Stimulated activated CD8-positive, alpha-beta memory T cell treated with anti-CD3 and anti-CD28 coated beads, Interleukin-15, amount 100 ng/mL, for 1 hour (primary cell): ENCODE measurements around the gene UPF1.
"Not testable (repeated sequence)": the region's sequence is repeated elsewhere in the genome, so short reads cannot be mapped to it uniquely, and the experiment has no call there.

Source experiments
- DNase-seq: peaks from one replicate; pipeline ENCODE4 v3.0.0-alpha.2; 2020; ENCODE audit warnings: low read depth

The UPF1 gene

DNA sequence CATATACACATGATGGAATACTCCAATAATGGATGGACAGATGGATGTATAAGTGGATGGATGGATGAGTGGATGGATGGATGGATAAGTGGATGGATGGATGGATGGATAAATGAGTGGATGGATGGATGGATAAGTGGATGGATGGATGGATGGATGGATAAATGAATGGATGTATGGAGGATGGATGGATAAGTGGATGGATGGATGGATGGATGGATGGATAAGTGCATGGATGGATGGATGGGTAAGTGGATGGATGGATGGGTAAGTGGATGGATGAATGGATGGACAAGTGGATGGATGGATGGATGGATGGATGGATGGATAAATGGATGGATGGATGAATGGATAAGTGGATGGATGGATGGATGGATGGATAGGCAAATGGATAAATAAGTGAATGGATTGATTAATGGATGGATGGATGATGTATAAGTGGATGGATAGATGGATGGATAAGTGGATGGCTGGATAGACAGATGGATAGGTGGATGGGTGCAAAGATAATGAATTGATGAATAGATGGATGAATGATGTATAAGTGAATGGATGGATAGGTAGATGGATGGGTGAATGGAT lies 32.3 kb upstream of the UPF1 start:
- DNase-seq: no peak

- DNase-seq: no peak
Measured at GRCh38 chr19:18800079-18800478, 31.7 kb upstream of the UPF1 start.

DNA sequence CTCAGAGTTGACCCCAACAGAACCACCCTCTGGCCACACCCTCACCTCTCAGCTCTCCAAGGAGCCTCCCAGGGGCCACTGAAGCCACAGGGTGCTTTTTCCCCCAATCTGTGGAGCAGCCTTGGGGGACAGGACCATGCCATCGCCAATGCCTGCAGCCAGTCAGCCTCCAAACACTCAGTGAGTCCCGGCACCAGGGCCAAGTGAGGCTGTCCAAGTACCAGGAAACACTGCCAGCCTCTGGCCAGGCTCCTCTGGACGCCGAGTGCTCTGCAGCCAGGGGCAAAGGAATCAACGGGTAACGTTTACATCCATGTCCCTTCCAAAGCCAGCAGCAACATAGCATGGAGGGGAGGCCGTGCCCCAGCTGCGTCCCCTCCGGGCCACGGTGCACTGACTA lies 31.1 kb upstream of the UPF1 start:
- no peak for DNase-seq

- DNase-seq: no peak
Measured at GRCh38 chr19:18802354-18802753, 29.4 kb upstream of the UPF1 start.

- no peak for DNase-seq
Measured at GRCh38 chr19:18803550-18804138, 28.1 kb upstream of the UPF1 start.

- DNase-seq: no peak
Measured at GRCh38 chr19:18804139-18804601, 27.6 kb upstream of the UPF1 start.

DNA sequence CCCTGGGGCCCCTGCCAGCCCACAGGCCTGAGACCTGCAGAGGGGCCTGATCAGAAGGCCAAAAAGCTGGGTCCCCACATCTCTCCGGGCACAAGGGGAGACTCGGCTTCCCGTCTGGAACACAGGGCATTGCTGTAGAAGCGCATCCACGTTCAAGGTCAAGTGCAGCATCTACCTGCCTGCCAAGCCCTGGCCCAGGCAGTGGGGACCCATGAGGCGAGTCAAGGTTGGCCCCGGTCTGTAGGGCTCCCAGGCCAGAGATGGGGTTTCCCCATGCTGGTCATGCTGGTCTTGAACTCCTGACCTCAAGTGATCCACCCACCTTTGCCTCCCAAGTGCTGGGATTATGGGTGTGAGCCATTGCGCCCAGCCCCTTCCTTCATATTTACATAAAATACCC lies 27.1 kb upstream of the UPF1 start:
- DNase-seq: no peak

DNA sequence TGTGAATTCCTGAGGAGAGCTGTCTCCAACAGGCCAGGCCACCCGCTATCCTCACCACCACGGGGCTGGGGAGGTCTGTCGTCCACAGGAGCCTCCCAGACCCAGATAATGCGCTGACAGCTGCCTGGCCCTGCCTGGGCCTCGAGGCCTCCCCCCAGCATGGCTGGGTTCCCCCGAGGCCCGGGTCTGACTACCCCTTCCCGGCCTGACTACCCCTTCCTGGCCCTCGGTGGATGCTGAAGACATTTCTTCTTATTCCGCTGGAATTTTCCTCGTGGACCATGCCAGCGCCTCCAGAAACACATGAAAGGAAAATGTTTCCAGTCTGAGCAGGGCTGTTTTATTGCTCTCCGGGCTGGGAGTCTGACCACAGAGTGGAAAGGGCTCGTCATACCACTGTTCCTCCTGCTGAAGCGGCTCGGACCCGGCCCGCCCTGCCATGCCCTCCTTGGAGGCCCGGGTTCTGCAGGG lies 23.9 kb upstream of the UPF1 start:
- DNase-seq: no peak

- DNase-seq: no peak
Measured at GRCh38 chr19:18809149-18809868, 22.4 kb upstream of the UPF1 start.

DNA sequence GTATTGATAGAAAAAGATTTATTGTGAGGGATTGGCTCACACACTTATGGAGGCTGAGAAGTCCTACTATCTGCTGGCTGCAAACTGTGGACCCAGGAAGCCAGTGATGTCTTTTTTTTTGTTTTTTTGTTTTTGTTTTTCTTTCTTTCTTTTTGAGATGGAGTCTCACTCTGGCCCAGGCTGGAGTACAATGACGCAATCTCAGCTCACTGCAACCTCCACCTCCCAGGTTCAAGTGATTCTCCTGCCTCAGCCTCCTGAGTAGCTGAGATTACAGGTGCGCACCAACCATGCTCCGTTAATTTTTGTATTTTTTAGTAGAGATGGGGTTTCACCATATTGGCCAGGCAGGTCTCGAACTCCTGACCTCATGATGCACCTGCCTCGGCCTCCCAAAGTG lies 20.1 kb upstream of the UPF1 start:
- DNase-seq: not testable (repeated sequence)

- no peak for DNase-seq
Measured at GRCh38 chr19:18814063-18814462, 17.7 kb upstream of the UPF1 start.

- DNase-seq: no peak
Measured at GRCh38 chr19:18815673-18816072, 16.1 kb upstream of the UPF1 start.

DNA sequence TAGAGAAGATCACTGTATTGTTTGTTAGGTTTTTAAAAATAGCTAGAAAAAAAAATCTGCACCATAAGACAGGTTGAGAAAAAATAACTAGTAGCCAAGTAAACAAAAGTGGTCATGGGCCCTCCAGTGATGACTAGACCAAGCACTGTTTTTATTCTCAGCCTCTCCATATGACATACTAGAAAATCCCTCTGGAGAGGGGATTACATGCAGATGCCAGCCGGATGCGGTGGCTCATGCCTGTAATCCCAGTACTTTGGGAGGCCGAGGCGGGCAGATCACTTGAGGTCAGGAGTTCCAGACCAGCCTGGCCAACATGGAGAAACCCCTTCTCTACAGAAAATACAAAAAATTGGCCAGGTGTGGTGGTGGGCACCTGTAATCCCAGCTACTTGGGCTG lies 15.1 kb upstream of the UPF1 start:
- DNase-seq: not testable (repeated sequence)

DNA sequence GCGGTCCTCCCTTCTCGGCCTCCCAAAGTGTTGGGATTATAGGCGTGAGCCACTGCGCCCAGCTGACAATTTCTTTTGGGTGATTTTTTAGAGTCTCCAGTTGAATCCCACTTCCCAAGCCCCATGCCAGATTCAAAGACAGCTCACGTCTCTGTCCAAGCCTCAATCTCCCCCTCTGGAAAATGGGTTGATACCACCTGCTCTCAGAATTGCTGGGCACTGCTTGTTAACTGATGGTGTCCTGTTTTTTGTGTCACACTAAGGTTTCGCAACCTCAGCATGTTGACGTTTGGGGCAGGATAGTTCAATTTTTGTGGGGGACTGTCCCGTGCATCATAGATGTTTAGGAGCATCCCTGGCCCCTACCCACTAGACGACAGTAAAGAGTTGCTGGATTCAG lies 14.2 kb upstream of the UPF1 start:
- DNase-seq: no peak

- no peak for DNase-seq
Measured at GRCh38 chr19:18828786-18829185, 3.0 kb upstream of the UPF1 start.

DNA sequence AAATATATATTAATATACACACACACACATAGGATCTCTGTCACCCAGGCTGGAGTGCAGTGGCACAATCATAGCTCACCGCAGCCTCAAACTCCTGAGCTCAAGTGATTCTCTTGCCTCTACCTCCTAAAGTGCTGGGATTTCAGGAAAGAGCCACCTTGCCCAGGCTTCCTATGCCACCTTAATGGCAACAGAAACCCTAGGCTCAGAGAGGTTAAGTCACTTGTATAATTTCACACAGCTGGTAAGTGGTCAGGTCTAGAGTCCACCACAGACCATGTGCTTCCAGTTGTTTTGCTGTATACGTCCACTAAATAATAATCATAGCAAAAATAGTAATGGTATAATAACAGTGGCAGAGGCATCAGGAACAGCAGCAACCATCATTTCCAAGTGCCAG lies 1.3 kb upstream of the UPF1 start:
- DNase-seq: no peak

DNA sequence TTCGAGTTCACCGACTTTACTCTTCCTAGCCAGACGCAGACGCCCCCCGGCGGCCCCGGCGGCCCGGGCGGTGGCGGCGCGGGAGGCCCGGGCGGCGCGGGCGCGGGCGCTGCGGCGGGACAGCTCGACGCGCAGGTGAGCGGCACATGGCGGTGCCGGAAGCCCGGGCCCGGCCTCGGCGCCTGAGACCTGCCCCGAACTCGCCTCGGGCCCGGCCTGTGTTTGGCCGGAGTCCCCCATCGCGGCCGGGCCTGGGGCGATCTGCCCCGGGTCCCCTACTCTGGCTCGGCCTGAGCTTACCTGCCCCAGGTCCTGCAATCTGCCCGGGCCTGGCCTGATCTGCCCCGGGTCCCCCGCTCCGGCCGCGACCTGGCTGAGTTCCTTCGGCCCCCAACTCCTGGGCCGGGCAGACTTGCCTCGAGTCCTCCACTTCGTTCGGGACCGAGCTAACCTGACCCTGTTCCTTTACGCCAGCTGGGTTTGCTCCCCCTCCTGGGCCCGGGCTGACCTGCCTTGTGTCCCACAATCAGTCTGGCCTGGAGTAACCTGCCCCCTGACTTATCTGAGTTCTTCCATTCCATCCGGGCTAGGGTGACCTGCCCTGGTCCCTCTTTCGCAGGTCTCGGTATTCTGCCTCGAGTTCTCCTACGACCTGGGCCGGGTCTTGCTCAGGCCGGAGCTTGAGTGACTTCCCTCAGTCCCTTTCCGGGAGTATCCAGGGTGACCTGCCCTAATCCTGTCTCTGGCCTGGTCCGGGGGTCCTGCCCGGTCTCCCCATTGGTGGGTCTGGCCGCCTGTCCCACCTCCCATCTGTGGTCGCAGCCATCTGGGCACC lies 764 bp downstream of the UPF1 start:
- no peak for DNase-seq

DNA sequence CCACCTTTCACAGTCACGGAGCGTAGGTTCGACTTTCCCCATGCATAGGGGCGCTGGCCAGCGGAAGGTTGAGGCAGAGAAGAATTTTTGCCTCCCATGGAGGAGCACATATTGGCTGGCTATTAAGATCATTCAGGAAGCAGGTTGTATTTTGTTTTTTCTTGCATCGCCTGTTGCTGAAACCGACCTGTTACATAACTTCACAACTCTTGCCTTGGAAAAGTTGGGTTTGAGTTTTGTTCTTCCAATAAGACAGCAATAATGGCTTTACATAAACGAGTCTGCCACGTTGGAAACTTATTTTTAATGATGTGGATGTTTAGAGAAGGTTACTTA lies 1.4 kb downstream of the UPF1 start:
- DNase-seq: no peak

DNA sequence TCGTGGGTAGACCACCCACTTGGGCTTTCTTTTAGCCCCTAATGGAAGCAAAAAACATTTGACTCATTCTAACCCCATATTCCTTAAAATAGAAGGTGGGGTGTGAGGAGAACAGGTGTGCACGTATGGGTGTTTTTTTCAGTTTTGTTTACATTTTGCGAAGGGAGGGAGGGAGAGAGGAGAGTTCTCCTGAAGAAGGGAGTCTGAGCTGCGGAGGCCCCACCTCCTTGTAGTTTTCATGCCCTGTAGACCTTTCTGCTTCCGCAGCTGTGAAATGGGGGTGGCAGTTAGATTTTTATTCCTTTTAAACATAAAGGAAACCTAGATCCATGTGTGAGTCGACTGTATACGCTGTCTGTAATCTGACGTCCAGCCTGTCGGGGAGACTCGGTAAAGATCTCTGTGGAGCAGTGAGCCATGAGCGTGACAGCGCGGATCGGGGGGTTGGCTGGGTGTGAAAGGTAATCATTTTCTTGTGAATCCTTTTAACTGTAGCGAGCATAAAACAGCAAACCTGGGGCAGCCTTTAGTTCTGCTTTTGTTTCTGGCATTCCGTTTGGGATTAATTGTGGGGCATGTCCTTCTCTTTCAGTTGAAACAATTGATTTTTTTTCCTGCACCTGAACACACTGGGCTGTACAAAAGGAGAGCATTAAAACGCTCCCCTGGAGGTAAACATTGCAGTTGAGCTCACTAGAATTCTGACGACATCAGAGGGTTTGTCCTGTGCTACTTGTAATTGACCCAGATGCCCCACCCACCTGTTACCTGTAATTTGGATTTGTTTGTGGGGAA lies 2.3 kb downstream of the UPF1 start:
- no peak for DNase-seq

DNA sequence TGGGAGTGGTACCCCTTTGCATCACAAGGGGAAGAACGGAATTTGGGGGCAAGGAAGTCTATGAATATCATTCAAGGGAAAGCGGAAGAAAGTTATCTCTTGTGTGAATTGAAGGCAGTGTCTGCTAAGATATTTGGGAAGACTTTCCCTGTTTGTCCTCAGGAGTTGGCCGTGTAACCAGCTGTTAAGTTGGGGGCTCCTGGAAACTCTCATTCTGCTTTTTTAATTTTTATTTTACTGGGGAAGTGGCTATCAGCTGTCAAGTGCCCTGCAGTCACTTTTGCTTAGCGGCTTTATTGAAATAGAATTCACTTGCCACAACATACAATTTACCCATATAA lies 2.9 kb downstream of the UPF1 start:
- no peak for DNase-seq

GRCh38 chr19:18839465-18840287 lies 7.9 kb downstream of the UPF1 start:
- DNase-seq: no peak
